Measurements from ENCODE around the gene CD28. TPM values are rescaled to one million over a fixed set of nuclear protein-coding genes. Genes with fewer than 3 reads are reported as not detected.

Gene CD28
- total RNA-seq, 6 donors from 2014 or later = under 0.01 to 3.3 (median 1.4) TPM

DNA sequence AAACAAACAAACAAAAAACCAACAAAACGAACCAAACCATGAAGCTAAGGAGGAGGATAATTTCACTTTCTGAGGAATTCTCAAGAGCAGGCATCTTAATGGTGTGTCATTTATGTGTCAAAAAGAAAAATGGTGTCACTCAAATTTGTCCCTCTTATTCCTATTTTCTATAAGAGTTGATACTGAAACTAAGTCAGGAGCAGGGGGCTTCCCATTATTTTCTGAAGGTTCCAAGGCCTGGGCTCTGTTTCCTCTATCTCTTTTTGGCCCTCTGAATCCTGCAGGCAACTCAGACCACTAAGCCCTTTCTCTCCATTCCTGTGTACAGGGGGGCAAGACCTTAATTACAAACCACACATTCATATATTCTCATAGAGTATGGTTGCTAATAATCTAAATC is 44.0 kb upstream of the CD28 start:
- H3K36me3 ChIP-seq = no peaks in the 10 kb centered on the region
- no peak overlapping the region for H3K4me3 ChIP-seq
- no peaks in the 10 kb centered on the region for H3K27me3 ChIP-seq
- H3K27ac ChIP-seq = no peak overlapping the region
- WGBS, 2 donors = 0% methylated on average over 1 of the region's 1 CpG
- peaks cover 0 to 6% (median 0%) of the 10 kb centered on the region in 4 donors for H3K4me1 ChIP-seq
- no peaks in the 10 kb centered on the region for H3K9me3 ChIP-seq
- TF ChIP-seq, protein P1, sequence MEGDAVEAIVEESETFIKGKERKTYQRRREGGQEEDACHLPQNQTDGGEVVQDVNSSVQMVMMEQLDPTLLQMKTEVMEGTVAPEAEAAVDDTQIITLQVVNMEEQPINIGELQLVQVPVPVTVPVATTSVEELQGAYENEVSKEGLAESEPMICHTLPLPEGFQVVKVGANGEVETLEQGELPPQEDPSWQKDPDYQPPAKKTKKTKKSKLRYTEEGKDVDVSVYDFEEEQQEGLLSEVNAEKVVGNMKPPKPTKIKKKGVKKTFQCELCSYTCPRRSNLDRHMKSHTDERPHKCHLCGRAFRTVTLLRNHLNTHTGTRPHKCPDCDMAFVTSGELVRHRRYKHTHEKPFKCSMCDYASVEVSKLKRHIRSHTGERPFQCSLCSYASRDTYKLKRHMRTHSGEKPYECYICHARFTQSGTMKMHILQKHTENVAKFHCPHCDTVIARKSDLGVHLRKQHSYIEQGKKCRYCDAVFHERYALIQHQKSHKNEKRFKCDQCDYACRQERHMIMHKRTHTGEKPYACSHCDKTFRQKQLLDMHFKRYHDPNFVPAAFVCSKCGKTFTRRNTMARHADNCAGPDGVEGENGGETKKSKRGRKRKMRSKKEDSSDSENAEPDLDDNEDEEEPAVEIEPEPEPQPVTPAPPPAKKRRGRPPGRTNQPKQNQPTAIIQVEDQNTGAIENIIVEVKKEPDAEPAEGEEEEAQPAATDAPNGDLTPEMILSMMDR (IDR thresholded peaks at IDR 0.05) = no peak
- TF ChIP-seq EP300 (IDR thresholded peaks at IDR 0.05) (no peak), POLR2A (IDR thresholded peaks at IDR 0.05) (no peak), POLR2AphosphoS5 (IDR thresholded peaks at IDR 0.05) (no peak)
- DNase-seq (no peak), ATAC-seq (ENCODE audit: low FRiP score in 2 of 2) (no peak)

- peaks cover 0 to 5% (median 0%) of the 10 kb centered on the region in 4 donors for H3K4me1 ChIP-seq
- ATAC-seq (ENCODE audit: low FRiP score in 2 of 2) (no peak), DNase-seq (no peak)
- H3K27ac ChIP-seq = no peak overlapping the region
- TF ChIP-seq EP300 (IDR thresholded peaks at IDR 0.05) = no peak
- TF ChIP-seq, protein P1 (IDR thresholded peaks at IDR 0.05) = no peak
- no peak for TF ChIP-seq POLR2AphosphoS5 (IDR thresholded peaks at IDR 0.05)
- TF ChIP-seq POLR2A (IDR thresholded peaks at IDR 0.05) = no peak
- H3K9me3 ChIP-seq = no peaks in the 10 kb centered on the region
- H3K27me3 ChIP-seq = no peaks in the 10 kb centered on the region
- no peaks in the 10 kb centered on the region for H3K36me3 ChIP-seq
- H3K4me3 ChIP-seq = no peak overlapping the region
These were observed 43.5 kb upstream of the CD28 start for GRCh38 chr2:203662951-203663350.

GRCh38 chr2:203664029-203664755 is 42.2 kb upstream of the CD28 start:
- Histone ChIP-seq H3K27ac (no peak overlapping the region), H3K36me3 (no peaks in the 10 kb centered on the region), H3K4me1 (no peaks in the 10 kb centered on the region), H3K27me3 (no peaks in the 10 kb centered on the region), H3K4me3 (no peak overlapping the region), H3K9me3 (no peaks in the 10 kb centered on the region)
- WGBS, 2 donors = 72 to 81% methylated on average over 6 to 7 of the region's 7 CpGs
- DNase-seq (no peak), ATAC-seq (ENCODE audit: low FRiP score in 2 of 2) (peak in 1 of 2 donors; percentile 61)
- no peak for TF ChIP-seq POLR2AphosphoS5 (IDR thresholded peaks at IDR 0.05)
- TF ChIP-seq, protein P1 (IDR thresholded peaks at IDR 0.05) = no peak
- no peak for TF ChIP-seq EP300 (IDR thresholded peaks at IDR 0.05)
- TF ChIP-seq POLR2A (IDR thresholded peaks at IDR 0.05) = no peak

DNA sequence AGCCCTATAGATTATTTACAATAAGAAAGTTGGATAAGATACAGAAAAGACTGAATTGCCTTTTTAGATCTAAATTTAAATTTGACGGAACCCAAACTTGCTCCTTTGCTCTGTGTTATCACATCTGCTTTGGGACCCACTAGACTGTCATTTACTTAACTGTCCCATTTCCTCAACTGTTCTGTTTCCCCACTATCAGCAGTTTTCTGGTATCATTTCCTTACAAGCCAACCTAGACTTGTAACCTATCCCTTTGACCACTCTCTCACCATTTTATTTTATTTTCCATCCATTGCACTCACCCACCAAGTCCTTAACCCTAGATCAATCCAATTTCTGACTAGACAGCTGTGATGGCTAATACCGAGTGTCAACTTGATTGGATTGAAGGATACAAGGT is 38.6 kb upstream of the CD28 start:
- DNase-seq = no peak
- Histone ChIP-seq H3K36me3 (no peaks in the 10 kb centered on the region), H3K4me1 (peaks cover 0 to 11% (median 0%) of the 10 kb centered on the region in 4 donors), H3K4me3 (no peak overlapping the region), H3K27me3 (no peaks in the 10 kb centered on the region), H3K9me3 (no peaks in the 10 kb centered on the region), H3K27ac (no peak overlapping the region)
- no peak for ATAC-seq (ENCODE audit: low FRiP score in 2 of 2)
- WGBS, 2 donors = 96 to 100% methylated on average over 2 of the region's 2 CpGs
- TF ChIP-seq POLR2A (IDR thresholded peaks at IDR 0.05) (no peak), POLR2AphosphoS5 (IDR thresholded peaks at IDR 0.05) (no peak)
- TF ChIP-seq, protein P1 (IDR thresholded peaks at IDR 0.05) = no peak

- WGBS, 2 donors = 44 to 58% methylated on average over 2 of the region's 2 CpGs
- ATAC-seq (ENCODE audit: low FRiP score in 2 of 2) = no peak
- no peaks in the 10 kb centered on the region for H3K36me3 ChIP-seq
These were observed 36.6 kb upstream of the CD28 start for GRCh38 chr2:203669820-203670219.

More at GRCh38 chr2:203669820-203670219, 36.6 kb upstream of the CD28 start:
- H3K4me1 ChIP-seq = peaks cover 0 to 19% (median 0%) of the 10 kb centered on the region in 4 donors
- no peaks in the 10 kb centered on the region for H3K27me3 ChIP-seq
- H3K4me3 ChIP-seq = no peak overlapping the region
- TF ChIP-seq POLR2A (IDR thresholded peaks at IDR 0.05) (no peak), POLR2AphosphoS5 (IDR thresholded peaks at IDR 0.05) (no peak), EP300 (IDR thresholded peaks at IDR 0.05) (no peak)
- TF ChIP-seq, protein P1 (IDR thresholded peaks at IDR 0.05) = no peak
- no peak for DNase-seq
- H3K27ac ChIP-seq = no peak overlapping the region
- no peaks in the 10 kb centered on the region for H3K9me3 ChIP-seq
